HG03280 (cell line): ENCODE results near the gene TRMT1L.
A peak's percentile ranks its signal among the peaks of the same experiment; 100 is the strongest.
"Not testable (repeated sequence)": the region's sequence is repeated elsewhere in the genome, so short reads cannot be mapped to it uniquely, and the experiment has no call there.

Experiments
- ATAC-seq: cut with Tn5 transposase; IDR thresholded peaks from one replicate; pipeline ENCODE4 v1.9.1; 2021; ENCODE audit warnings: mild to moderate bottlenecking, moderate library complexity; ENCODE audit not compliant: unreplicated experiment

Gene TRMT1L

DNA sequence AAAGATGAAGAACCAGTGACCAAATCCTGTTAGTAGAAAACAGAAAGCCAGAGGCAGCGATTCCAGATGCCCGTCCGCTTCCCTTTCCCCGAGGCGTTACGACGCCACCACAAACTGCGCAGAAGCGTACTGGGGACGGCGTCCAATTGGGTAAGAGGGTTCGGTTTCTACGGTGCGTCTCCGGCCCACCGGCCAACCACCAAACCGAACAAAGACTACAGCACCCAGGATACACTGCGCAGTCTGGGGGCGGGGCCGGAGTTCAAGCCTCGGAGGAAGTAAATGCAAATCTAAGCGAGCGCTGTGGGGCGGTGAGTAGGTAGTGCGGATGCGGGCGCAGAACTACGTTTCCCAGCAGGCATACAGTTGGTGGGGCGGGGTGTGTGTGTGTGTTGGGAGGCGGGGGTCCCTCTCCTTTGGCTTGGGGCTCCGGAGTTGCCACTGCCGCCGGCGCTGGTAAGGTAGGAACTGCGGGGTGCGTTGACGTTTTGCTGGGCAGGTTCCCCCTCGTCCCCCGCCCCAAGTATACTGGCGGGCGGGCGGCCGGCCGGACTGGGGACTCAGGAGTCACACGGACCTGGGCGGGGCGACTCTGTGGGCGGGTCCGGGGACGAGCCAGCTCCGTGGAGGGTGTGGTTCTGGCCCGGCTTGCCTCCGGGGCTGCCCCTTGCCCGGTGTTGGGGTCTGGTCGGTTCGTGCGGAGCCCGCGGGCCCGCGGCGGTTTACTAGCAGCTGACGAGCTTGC, at the start of gene TRMT1L, which contains the start of gene SWT1:
TSS of gene TRMT1L (minus strand) at position 100 of the 745 bp plus-strand sequence. CDS start 241 bp downstream, outside the sequence.
TSS of gene SWT1 (plus strand) at position 314 of the 745 bp plus-strand sequence. CDS start 3,675 bp downstream, outside the sequence.
- peak; percentile 89 for ATAC-seq

DNA sequence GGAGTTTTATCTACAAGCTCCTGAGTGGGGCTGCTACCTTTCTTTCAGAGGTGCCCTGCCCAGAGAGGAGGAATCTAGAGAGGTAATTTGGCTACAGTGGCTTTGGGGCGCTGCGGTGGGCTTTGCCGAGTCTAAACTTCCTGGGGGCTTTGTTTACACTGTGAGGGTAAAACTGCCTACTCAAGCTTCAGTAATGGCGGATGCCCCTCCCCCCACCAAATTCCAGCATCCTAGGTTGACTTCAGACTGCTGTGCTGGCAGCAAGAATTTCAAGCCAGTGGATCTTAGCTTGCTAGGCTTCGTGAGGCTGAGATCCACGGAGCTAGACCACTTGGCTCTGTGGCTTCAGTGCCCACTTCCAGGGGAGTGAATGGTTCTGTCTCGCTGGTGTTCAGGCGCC, 44.1 kb upstream of the TRMT1L start:
- ATAC-seq = no peak

- not testable (repeated sequence) for ATAC-seq
Measured at GRCh38 chr1:185198712-185199111, 42.0 kb upstream of the TRMT1L start.

GRCh38 chr1:185193756-185194155, 37.0 kb upstream of the TRMT1L start:
- no peak for ATAC-seq

- ATAC-seq = peak; percentile 83
Measured at GRCh38 chr1:185170291-185170848, 13.6 kb upstream of the TRMT1L start.

- no peak for ATAC-seq
Measured at GRCh38 chr1:185166106-185166505, 9.4 kb upstream of the TRMT1L start.

DNA sequence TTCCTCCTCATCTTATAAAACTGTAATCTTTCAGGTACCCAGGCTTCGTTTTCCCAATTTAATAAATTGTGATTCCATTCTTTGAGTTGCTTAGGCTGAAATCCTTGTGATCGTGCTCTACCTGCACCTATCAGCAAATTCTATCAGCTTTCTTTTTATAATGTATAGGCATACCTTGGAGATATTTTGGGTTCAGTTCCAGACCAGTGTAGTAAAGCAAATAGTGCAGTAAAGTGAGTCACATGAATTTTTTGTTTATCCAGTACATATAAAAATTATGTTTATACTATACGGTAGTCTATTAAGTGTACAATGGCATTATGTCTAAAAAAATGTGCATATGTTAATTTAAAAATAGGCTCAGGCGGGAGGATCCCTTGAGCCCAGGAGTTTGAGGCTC, 5.7 kb upstream of the TRMT1L start:
- ATAC-seq = no peak

DNA sequence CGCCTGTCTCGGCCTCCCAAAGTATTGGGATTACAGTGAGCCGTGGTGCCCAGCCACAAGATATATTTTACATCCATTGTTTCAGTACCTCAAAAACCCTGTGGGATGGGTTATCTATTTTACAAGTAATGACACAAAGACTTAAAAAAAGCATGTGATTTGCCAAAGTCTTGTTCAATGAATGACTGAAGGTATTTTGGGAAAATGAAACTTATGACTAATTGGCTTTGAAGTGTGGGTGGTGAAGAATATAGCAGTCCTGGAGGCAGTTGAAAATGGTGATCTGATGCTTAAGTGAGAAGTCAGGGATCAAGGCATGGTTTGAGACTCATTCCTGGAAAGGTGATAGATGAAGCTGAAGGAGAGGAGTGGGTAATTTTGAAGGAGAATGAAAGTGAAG, 3.2 kb upstream of the TRMT1L start:
- ATAC-seq = no peak

- ATAC-seq = no peak
Measured at GRCh38 chr1:185158800-185159199, 2.0 kb upstream of the TRMT1L start.

GRCh38 chr1:185157599-185158412, 1.1 kb upstream of the TRMT1L start:
- ATAC-seq = no peak

- peak; percentile 26 for ATAC-seq
Measured at GRCh38 chr1:185156288-185156853, 382 bp downstream of the TRMT1L start.

GRCh38 chr1:185155600-185156287, 1.0 kb downstream of the TRMT1L start:
- ATAC-seq = no peak

DNA sequence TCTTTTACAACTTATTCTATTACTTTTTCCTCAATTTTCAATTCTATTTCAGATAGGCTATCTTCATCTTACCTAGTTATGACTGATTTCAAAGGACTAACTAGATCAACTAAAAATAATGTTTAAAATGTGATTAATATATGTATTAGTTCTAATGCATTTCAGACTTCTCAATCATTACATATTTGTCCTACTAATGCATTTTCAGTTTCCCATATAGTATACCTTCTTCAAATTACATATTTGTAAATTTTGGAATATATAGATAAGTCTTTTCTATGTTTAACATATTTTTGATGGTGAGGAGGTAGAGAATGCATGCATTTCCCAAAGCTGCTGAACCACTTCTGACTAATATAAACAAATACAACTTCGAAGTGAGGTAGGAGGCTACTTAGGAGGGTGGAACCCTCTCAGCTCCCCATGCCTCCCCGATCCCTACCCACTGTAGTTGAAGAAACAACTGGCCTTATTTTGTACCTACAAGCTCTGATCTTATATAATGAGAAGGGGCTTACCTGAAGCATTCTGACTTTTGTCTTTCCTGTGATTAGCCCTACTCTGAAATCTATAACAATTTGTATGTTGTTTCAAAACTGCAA, 1.7 kb downstream of the TRMT1L start:
- ATAC-seq = no peak

DNA sequence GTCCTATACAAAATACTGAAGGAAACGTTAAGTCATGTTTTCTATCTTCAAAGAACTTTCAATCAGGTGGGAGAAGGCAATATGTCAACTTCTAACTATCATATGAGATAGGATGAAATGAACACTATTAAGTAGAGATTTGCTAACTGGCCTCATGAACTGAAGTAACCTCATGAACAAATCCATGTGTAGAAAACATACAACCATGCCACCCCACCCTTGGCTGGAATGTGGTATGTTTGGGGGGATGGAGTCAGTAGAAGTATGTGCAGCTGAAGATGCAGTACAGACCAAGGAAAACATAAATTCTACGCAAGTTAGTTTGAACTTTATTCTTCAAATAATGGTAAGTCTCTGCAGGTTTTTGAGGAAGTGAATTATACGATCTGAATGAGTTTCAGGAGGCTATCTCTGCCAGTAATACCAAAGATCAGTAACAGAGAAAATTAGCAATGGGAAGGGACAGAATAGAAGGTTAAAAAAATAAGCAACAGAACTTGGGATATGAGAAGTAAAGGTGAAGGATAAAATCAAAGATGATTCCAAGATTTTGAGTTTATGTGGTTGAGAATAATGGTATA, 4.5 kb downstream of the TRMT1L start:
- no peak for ATAC-seq

DNA sequence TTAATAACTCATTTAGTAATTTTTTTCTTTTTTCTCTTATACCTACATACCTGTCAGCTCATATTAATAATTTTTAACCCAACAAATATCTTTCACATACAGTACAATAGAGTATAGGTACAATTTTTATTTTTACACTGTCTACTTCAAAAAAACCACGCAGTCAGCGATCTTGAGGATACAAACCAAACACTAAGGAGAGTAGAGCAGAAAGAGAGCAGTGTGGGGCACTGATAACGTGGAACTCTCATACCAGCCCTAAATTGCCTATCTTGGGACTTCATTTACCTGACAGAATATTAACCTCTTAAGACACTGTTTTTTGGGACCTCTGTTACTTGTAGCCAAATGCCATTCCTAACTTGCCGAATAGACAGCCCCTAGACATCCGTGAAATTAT, 5.5 kb downstream of the TRMT1L start:
- ATAC-seq = no peak

DNA sequence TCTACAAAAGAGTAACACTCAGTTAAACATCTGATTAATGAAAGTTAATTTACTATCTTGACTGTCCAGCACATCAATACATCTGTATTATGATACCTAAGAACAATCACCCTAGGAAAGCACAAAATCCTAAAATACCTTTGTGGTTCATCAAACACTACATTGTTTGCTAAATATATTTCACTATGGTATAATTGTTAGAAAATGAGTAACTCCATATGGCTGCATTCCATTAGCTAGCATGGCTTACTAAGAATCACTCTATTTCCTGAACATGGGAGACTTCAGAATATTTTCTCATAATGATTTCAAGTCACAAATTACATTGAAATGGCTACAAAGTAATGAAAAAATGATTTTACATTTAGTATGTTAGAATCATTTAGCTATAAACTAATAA, 12.5 kb downstream of the TRMT1L start:
- ATAC-seq = no peak

GRCh38 chr1:185139246-185139645, 17.5 kb downstream of the TRMT1L start:
- no peak for ATAC-seq

DNA sequence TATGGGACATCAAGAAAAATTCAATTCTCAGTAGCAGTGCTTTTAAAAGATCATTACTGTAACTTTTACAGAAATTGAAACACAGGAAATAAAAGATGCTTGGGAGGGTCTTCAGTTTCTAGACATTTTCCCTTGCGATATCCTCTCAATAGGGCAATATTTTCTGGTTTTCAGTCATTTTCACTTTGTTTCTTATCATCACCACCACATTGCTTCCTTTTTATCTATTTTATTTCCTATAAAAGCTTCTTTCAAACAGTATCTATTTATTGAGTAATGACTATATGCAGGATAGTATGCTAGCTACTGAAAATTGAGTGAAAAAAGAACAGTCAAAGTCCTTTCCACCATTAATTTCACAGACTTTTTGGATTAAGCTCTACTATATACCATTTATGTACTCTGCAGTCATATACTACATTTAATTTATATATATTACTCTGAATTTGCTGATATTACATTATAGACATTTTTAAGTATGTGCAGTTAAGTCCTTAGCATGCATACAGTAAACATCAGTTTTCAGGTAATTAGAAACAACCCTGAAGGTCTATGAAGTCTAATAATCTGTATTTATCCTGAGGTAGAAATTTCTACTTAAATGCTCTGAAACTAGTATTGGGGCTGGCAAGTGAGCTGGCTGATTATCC, 18.7 kb downstream of the TRMT1L start:
- no peak for ATAC-seq

GRCh38 chr1:185132534-185132933, 24.2 kb downstream of the TRMT1L start:
- no peak for ATAC-seq
